IPS-20b (cell line): Measurements from ENCODE around the gene NAT8L.

Experiments
- H3K27ac ChIP-seq: one replicate; pipeline ENCODE4 v1.5.1; 2013; ENCODE audit warnings: low read length
- H3K27me3 ChIP-seq: 2 replicates; pipeline ENCODE4 v1.6.1; 2013; ENCODE audit warnings: mild to moderate bottlenecking, low read length, inconsistent platforms; ENCODE audit not compliant: insufficient read depth
- H3K36me3 ChIP-seq: 2 replicates; pipeline ENCODE4 v1.6.1; 2013; ENCODE audit warnings: low read depth, mild to moderate bottlenecking, inconsistent platforms, low read length, moderate library complexity; ENCODE audit not compliant: insufficient read depth
- H3K4me1 ChIP-seq: 2 replicates; pipeline ENCODE4 v1.6.1; 2013; ENCODE audit warnings: mild to moderate bottlenecking, control low read depth, inconsistent platforms, low read length, moderate library complexity; ENCODE audit not compliant: insufficient read depth
- H3K4me3 ChIP-seq: 2 replicates; pipeline ENCODE4 v1.5.1; 2013; ENCODE audit warnings: mild to moderate bottlenecking, low read length, inconsistent platforms
- H3K9ac ChIP-seq: 2 replicates; pipeline ENCODE4 v1.6.1; 2013; ENCODE audit warnings: low read depth, mild to moderate bottlenecking, inconsistent platforms, low read length, moderate library complexity
- H3K9me3 ChIP-seq: 2 replicates; pipeline ENCODE4 v1.6.1; 2013; ENCODE audit warnings: mild to moderate bottlenecking, low read depth, low read length, inconsistent platforms; ENCODE audit not compliant: insufficient read depth

The NAT8L gene

DNA sequence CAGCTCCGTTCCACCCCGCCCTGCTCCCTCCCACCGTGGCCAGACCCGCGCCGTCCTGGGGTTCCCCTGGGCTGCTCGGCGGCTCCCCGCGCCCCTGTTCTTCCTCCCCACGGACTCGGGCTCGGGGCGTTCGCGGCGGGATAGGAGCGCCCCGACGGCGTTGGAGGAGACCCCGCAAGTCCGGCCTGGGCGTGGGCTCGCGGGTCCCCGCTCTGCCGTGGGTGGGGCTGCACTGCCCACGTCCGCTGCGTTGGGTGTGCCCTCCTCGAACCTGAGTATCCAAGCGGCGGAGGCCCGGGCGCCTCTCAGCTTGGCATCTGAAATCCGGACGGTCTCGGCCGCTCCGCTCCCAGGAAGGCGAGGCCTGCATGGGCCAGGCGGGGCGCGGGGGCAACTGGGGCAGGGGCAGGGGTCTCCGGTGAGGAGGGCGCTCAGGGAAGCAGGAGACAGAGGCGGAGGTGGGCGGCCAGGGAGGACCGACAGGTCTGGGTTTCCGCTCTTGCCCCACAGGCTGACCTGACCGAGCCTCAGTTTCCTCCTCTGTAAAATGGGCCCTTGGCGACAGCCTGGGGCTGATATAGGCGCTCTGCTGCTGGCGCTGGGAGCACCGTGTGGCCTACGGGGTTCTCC, 12.0 kb upstream of the NAT8L start:
- Histone ChIP-seq H3K27ac (no peak overlapping the region), H3K9ac (no peak overlapping the region), H3K4me1 (peaks cover 5% of the 10 kb centered on the region; the same call in 1 of the 2 replicates), H3K9me3 (no peaks in the 10 kb centered on the region), H3K27me3 (peaks cover 30% of the 10 kb centered on the region), H3K36me3 (no peaks in the 10 kb centered on the region), H3K4me3 (no peak overlapping the region)

DNA sequence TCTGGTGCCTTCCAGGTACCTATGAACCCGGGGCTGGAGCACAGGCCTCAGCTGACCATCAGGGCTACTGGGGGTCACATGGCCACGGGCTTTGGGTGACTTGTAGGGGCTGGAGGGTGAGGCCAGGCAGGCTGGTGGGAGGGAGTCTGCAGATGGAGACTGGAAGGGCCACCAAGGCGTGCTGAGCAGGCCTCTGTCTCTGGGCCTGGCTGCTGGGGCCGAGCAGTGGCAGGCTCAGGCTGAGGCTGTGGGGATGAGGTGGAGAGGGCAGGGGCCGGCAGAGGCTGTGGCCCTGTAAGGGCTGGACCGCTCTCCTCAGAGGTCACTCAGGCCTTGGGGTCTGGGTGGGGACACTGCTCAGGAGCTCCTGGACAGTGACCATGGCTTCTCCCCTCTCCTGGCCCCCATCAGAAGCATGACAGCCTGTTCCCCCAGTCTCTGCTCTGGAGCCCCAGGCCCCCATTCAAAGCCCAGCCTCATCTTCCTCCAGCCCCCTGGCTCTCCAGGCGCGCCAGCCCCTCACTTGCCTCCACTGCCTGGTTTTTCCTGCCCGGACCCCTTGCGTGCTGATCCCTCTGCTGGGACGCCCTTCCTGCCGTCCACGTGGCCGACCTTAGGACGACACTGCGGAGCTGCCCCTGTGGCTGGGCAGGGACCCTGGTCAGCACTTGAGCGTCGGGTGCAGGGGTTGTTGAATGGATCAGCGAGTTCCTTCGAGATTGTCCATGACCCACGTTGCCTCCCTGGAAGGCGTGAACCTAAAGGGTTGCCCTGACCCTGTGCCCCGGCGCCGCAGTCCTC, 11.1 kb upstream of the NAT8L start:
- Histone ChIP-seq H3K36me3 (no peaks in the 10 kb centered on the region), H3K27me3 (peaks cover 23% of the 10 kb centered on the region), H3K9ac (no peak overlapping the region), H3K4me3 (no peak overlapping the region), H3K4me1 (peaks cover 5% of the 10 kb centered on the region; the same call in 1 of the 2 replicates), H3K27ac (no peak overlapping the region), H3K9me3 (no peaks in the 10 kb centered on the region)

DNA sequence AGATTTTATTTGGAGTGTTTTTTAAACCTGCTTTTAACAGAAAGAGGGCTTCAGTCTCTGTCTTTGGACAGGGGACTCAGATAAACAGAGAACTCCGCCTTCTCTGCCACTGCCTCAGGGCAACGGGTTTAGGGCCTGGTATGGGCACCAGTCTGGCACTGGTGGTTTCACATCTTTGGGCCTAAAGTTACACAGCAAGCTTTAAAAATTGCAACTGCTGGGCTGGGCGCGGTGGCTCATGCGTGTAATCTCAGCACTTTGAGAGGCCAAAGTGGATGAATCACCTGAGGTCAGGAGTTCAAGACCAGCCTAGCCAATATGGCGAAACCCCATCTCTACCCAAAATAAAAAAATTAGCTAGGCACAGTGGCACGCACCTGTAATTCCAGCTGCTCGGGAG, 10.3 kb upstream of the NAT8L start:
- Histone ChIP-seq H3K9ac (no peak overlapping the region), H3K36me3 (no peaks in the 10 kb centered on the region), H3K27me3 (peaks cover 17% of the 10 kb centered on the region), H3K9me3 (no peaks in the 10 kb centered on the region), H3K4me3 (no peak overlapping the region), H3K27ac (no peak overlapping the region), H3K4me1 (peaks cover 5% of the 10 kb centered on the region; the same call in 1 of the 2 replicates)

DNA sequence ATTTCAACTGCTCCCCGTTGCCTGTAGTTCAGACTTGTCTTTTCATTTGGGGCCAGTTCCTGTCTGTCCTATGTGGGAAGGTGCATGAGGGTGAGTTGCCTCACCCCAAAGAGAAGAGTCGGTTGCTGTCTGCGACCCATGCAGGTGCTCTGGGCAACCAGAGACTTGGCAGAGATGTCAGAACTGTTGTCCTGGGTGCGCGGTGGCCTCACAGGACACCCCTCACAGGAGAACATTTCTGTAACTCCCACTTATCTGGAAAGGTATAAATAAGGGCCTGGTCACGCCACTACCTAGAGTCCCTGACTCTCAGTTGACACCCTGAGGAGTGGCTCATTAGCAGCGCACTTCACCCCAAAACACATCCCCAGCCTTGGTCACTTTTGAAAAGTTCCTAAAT, 9.7 kb upstream of the NAT8L start:
- Histone ChIP-seq H3K9ac (no peak overlapping the region), H3K27ac (no peak overlapping the region), H3K27me3 (peaks cover 17% of the 10 kb centered on the region), H3K9me3 (no peaks in the 10 kb centered on the region), H3K4me3 (no peak overlapping the region), H3K4me1 (peaks cover 5% of the 10 kb centered on the region; the same call in 1 of the 2 replicates), H3K36me3 (no peaks in the 10 kb centered on the region)

DNA sequence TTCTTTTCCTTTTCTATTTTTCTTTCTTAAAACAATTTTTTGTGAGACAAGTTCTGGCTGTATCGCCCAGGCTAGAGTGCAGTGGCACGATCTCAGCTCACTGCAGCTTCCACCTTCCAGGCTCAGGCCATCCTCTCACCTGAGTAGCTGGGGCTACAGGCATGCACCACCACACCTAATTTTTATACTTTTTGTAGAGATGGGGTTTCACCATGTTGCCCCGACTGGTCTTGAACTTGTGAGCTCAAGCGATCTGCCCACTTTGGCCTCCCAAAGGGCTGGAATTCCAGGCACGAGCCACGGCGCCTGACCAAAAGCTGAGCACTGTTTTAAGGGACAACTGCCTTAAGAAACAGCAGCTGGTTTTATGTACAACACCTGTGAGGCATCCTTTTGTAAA, 9.3 kb upstream of the NAT8L start:
- Histone ChIP-seq H3K9ac (no peak overlapping the region), H3K4me3 (no peak overlapping the region), H3K27ac (no peak overlapping the region), H3K4me1 (peaks cover 5% of the 10 kb centered on the region; the same call in 1 of the 2 replicates), H3K27me3 (peaks cover 17% of the 10 kb centered on the region), H3K36me3 (no peaks in the 10 kb centered on the region), H3K9me3 (no peaks in the 10 kb centered on the region)

DNA sequence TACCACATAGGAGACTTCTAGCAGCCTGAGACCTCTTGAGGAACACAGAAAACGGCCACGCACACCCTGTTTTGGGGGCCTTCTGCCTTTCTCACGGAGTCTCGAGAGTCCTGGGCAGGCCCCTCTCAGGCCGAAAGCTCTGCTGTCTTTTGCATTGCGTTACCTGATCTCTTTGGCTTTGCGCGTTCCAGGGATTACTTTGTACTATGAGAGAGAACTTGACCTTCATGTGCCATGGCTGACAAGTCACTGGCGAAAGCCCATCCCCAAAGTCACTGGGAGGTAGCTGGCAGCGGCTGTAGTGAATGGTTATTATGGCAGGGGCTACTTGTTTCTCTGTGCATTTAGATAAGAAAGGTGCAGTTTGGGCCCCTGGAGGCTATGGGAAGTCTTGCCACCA, 8.0 kb upstream of the NAT8L start:
- no peaks in the 10 kb centered on the region for H3K36me3 ChIP-seq
- no peaks in the 10 kb centered on the region for H3K9me3 ChIP-seq
- no peak overlapping the region for H3K9ac ChIP-seq
- peaks cover 5% of the 10 kb centered on the region; the same call in 1 of the 2 replicates for H3K4me1 ChIP-seq
- no peak overlapping the region for H3K27ac ChIP-seq
- no peak overlapping the region for H3K4me3 ChIP-seq
- H3K27me3 ChIP-seq = peaks cover 21% of the 10 kb centered on the region

DNA sequence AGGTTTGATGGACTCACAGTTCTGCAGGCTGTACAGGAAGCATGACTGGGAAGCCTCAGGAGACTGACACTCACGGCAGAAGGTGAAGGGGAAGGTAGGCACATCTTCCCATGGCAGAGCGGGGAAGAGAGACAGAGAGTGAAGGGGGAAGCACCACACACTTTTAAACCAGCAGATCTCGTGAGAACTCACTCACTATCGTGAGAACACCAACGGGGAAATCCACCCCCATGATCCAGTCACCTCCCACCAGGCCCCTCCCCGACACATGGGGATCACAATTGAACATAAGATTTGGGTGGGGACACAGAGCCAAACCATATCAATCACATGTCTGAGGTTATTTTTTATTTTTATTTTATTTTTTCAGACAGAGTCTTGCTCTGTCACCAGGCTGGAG, 4.9 kb upstream of the NAT8L start:
- H3K27me3 ChIP-seq = peaks cover 44% of the 10 kb centered on the region
- no peaks in the 10 kb centered on the region for H3K36me3 ChIP-seq
- no peaks in the 10 kb centered on the region for H3K9me3 ChIP-seq
- no peak overlapping the region for H3K4me3 ChIP-seq
- H3K27ac ChIP-seq = no peak overlapping the region
- peaks cover 5% of the 10 kb centered on the region; the same call in 1 of the 2 replicates for H3K4me1 ChIP-seq
- no peak overlapping the region for H3K9ac ChIP-seq

DNA sequence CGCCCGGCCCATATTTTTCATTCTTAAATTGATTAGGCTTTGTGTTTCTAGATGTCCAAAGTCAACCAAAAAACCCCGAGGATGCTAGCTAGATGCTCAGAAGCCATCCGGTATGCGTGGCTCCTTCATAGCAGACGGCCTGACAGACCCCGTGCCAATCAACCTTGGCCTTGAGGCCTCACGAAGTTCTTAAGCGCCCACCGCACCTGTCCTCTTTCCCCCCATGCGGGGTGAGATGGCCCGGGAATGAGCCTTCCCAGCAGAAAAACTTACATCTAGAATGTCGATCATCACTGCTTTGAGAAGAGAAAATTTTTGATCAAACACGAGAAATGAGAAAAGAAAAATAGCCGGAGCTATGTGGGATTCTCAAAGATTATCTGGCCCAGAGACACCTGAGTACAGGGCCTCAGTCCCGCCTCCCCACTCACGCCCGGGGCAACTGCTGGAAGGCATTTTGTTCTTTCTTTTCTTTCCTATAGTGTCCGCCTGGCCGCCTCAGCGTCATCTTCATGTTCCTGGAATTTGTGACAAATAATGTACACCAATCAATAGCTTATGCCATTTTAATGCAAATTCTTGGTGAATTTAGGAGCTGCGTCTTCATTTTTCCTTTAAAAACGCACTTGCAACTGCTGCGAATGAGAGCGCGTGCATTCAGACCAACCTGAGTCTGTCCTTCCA, 1.6 kb upstream of the NAT8L start:
- H3K36me3 ChIP-seq = no peaks in the 10 kb centered on the region
- H3K27me3 ChIP-seq = peaks cover 62% of the 10 kb centered on the region
- no peak overlapping the region for H3K9ac ChIP-seq
- no peak overlapping the region for H3K27ac ChIP-seq
- H3K4me1 ChIP-seq = no peaks in the 10 kb centered on the region
- H3K9me3 ChIP-seq = no peaks in the 10 kb centered on the region
- no peak overlapping the region for H3K4me3 ChIP-seq

DNA sequence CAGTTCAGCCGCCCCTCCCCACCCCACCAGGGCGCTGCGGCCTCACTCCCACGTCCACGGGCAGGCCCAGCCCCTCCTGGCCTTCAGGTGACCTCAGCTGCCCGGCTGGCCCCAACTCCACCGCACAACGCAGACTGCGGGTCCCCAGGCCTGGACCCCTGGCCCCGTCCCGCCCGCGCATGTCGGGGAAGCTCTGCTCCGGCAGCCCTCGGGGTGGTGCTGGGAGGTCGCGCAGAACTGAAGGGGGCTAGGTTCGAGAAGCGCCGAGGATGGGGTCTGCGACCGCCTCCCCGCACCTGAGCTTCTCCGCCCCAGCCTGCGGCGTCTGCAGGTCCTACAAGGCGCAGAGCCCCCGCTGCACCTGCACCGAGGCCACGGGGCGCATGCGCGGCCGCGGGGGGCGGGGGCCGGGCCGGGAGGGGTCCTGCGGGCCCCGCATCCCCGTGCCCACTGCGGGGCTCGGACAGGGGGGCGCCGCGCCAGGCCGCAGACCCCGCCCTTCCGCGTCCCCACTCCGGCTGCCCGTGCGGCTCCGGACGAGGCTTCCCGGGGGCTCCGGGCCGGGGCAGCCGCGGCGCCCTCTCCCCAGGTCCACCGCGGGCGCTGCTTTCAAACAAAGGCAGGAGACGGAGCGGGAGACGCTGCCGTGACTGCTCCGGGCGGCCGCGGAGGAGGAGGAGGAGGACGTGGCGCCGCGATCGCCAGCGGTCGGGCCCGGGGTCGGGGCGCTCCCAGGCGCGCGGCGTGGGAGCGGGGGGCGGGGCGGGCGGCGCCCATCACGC, 672 bp upstream of the NAT8L start:
- Histone ChIP-seq H3K9ac (no peak overlapping the region), H3K27me3 (peaks cover 62% of the 10 kb centered on the region), H3K36me3 (no peaks in the 10 kb centered on the region), H3K9me3 (no peaks in the 10 kb centered on the region), H3K4me3 (peak overlapping the region; percentile 50; the same call in 1 of the 2 replicates), H3K27ac (no peak overlapping the region), H3K4me1 (no peaks in the 10 kb centered on the region)

DNA sequence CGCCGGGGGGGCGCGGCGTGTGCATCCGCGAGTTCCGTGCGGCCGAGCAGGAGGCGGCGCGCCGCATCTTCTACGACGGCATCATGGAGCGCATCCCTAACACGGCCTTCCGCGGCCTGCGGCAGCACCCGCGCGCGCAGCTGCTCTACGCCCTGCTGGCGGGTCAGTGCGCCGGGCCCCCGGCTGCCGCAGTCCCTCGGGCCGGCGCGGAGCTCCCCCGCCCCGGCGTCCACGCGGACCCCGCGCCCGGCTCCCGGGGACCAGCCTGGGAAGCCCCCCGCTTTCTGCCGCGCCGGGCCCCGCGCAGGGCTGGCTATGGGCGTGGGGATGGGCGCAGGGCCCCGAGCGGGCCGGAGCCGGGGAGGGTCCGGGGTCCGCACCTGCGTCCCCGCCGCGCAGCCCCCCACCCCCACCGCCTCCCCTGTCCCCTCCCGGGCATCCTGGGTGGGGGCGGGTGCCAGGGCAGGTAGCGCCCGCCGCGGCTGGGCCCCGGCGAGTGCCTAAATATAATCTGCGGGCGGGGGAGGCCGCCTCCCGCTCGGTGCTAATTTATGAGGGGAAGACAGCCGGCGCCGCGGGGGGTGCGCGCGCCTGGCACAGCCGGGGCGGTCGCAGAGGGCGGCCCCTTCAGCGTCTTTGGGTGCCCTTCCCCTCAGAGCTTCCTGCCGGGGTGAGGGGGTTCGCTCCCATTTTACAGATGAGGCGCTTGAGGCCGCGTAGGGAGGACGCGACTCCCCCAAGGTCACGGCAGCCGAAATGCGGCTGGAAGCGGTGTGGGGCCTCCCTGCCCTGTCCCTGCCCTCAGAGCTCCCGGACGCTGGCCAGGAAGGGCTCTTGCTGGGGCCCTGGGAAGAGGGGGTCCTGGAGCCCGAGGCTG, 837 bp downstream of the NAT8L start:
- Histone ChIP-seq H3K27me3 (peaks cover 62% of the 10 kb centered on the region), H3K9ac (no peak overlapping the region), H3K27ac (no peak overlapping the region), H3K36me3 (no peaks in the 10 kb centered on the region), H3K4me1 (no peaks in the 10 kb centered on the region), H3K4me3 (no peak overlapping the region; the same call in 1 of the 2 replicates), H3K9me3 (no peaks in the 10 kb centered on the region)
